Smooth muscle cell of the pulmonary artery (primary cell): ENCODE results near the gene PCDHB3. TPM values are rescaled to one million over a fixed set of nuclear protein-coding genes. Genes with fewer than 3 reads are reported as not detected.

ENCODE experiments used
- total RNA-seq: library from RNA; depleted of rRNA; stranded (reverse); fragments of >200 nt; gene quantifications from 2 replicates; pipeline ENCODE4 v1.2.3, GENCODE V29; 2014

PCDHB3 gene
- total RNA-seq: 0.79 and 1.6 TPM in 2 replicates

GRCh38 chr5:141100243-141100805 lies at the start of gene PCDHB3:
Gene PCDHB3 (plus strand): TSS chr5:141100473. CDS start chr5:141100650, 177 bp downstream.

GRCh38 chr5:141050622-141051520 lies 49.4 kb upstream of the PCDHB3 start, which contains the start of gene PCDHB1:
Gene PCDHB1 (plus strand): TSS chr5:141051374. CDS start chr5:141051471, 97 bp downstream.

DNA sequence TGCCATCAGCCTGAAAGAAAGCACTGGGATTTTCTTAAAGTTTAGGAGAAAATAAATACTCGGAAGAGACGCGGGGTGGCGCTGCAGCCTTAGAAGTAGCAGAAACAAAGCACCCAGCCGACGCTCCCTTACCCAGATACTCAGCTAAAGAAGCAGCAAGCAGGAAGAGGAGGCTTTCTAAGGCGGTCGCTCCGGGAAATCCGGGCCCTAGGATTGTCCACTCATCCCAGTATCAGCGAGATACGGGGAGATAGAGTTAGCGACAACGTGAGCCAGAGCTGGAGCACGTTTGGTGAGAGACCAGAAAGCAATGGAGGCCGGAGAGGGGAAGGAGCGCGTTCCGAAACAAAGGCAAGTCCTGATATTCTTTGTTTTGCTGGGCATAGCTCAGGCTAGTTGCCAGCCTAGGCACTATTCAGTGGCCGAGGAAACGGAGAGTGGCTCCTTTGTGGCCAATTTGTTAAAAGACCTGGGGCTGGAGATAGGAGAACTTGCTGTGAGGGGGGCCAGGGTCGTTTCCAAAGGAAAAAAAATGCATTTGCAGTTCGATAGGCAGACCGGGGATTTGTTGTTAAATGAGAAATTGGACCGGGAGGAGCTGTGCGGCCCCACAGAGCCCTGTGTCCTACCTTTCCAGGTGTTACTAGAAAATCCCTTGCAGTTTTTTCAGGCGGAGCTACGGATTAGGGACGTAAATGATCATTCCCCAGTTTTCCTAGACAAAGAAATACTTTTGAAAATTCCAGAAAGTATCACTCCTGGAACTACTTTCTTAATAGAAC lies 5.6 kb upstream of the PCDHB3 start, which contains the start of gene PCDHB2:
Gene PCDHB2, plus strand, starts transcription at position 135 of the 782 bp plus-strand sequence. Its CDS starts 176 bp downstream, at position 311.

GRCh38 chr5:141121563-141121962 lies 21.3 kb downstream of the PCDHB3 start, which contains the start of gene PCDHB4:
Gene PCDHB4 (plus strand): TSS chr5:141121818. CDS start chr5:141121999, 181 bp downstream.

DNA sequence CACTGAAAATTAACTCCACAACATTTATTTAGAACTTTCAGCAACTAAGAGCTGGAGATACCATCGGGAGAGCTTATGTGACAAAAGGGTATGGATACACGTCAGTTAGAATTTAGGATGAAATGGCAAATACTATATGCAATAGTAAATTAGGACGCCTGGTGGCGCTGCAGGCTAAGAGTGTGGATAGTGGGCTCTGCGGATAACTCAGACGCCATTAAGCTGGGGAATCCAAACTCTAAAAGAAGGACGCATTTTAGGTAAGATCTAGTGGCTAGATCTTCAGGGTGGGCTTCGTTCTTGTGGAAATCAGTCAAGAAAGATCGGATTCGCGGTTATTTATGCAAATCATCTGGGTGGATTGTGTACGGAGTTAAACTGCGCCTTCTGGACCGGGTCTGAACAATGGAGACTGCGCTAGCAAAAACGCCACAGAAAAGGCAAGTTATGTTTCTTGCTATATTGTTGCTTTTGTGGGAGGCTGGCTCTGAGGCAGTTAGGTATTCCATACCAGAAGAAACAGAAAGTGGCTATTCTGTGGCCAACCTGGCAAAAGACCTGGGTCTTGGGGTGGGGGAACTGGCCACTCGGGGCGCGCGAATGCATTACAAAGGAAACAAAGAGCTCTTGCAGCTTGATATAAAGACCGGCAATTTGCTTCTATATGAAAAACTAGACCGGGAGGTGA lies 34.9 kb downstream of the PCDHB3 start, which contains the start of gene PCDHB5:
Gene PCDHB5, plus strand, starts transcription at position 177 of the 688 bp plus-strand sequence. Its CDS starts 229 bp downstream, at position 406.

GRCh38 chr5:141149812-141150211 lies 49.5 kb downstream of the PCDHB3 start, which contains the start of gene PCDHB6:
Gene PCDHB6 (plus strand): TSS chr5:141150057. CDS start chr5:141150258, 201 bp downstream.

Other genes starting within 250 kb of the PCDHB3 start
- gene PCDHA10, start 244.6 kb upstream of the PCDHB3 start, total RNA-seq: 0.26 and 0.50 TPM in 2 replicates
- gene PCDHA11, start 231.5 kb upstream of the PCDHB3 start, total RNA-seq: 0.23 and 0.33 TPM in 2 replicates
- gene PCDHA12, start 225.2 kb upstream of the PCDHB3 start, total RNA-seq: 0.07 and 0.33 TPM in 2 replicates
- gene PCDHA13, start 218.3 kb upstream of the PCDHB3 start, total RNA-seq: 0.10 and 0.20 TPM in 2 replicates
- 0.07 and 0.26 TPM in 2 replicates for gene PCDHAC1, start 174.2 kb upstream of the PCDHB3 start, total RNA-seq
- 0.43 and 1.3 TPM in 2 replicates for gene PCDHAC2, start 134.0 kb upstream of the PCDHB3 start, total RNA-seq
- gene PCDHB1, start 49.1 kb upstream of the PCDHB3 start, total RNA-seq: not detected in 2 replicates
- gene PCDHB2, start 5.9 kb upstream of the PCDHB3 start, total RNA-seq: 3.6 and 4.4 TPM in 2 replicates
- gene PCDHB4, start 21.3 kb downstream of the PCDHB3 start, total RNA-seq: 0.20 and 0.59 TPM in 2 replicates
- gene PCDHB5, start 34.7 kb downstream of the PCDHB3 start, total RNA-seq: 0.36 and 2.2 TPM in 2 replicates
- 0.20 and 0.36 TPM in 2 replicates for gene PCDHB6, start 49.6 kb downstream of the PCDHB3 start, total RNA-seq
- 0.33 and 1.1 TPM in 2 replicates for gene PCDHB7, start 72.2 kb downstream of the PCDHB3 start, total RNA-seq
- gene PCDHB8, start 77.3 kb downstream of the PCDHB3 start, total RNA-seq: 0.26 and 1.3 TPM in 2 replicates
- 0.50 and 0.59 TPM in 2 replicates for gene PCDHB16, start 81.9 kb downstream of the PCDHB3 start, total RNA-seq
- 0.40 and 0.59 TPM in 2 replicates for gene PCDHB9, start 86.7 kb downstream of the PCDHB3 start, total RNA-seq
- 0.79 and 1.4 TPM in 2 replicates for gene PCDHB10, start 91.9 kb downstream of the PCDHB3 start, total RNA-seq
- 0.69 and 0.85 TPM in 2 replicates for gene PCDHB11, start 99.2 kb downstream of the PCDHB3 start, total RNA-seq
- gene PCDHB12, start 108.2 kb downstream of the PCDHB3 start, total RNA-seq: 0.26 and 0.46 TPM in 2 replicates
- gene PCDHB13, start 113.4 kb downstream of the PCDHB3 start, total RNA-seq: 0.59 and 1.8 TPM in 2 replicates
- 1.6 and 2.1 TPM in 2 replicates for gene PCDHB14, start 122.9 kb downstream of the PCDHB3 start, total RNA-seq
- gene PCDHB15, start 144.9 kb downstream of the PCDHB3 start, total RNA-seq: 0.59 and 0.91 TPM in 2 replicates
- 0.13 and 0.26 TPM in 2 replicates for gene SLC25A2, start 203.6 kb downstream of the PCDHB3 start, total RNA-seq
- gene TAF7, start 220.3 kb downstream of the PCDHB3 start, total RNA-seq: 56.6 and 69.0 TPM in 2 replicates
- 1.2 and 1.4 TPM in 2 replicates for gene PCDHGA1, start 230.0 kb downstream of the PCDHB3 start, total RNA-seq
- 2.8 and 4.2 TPM in 2 replicates for gene PCDHGA2, start 238.3 kb downstream of the PCDHB3 start, total RNA-seq
- gene PCDHGA3, start 243.4 kb downstream of the PCDHB3 start, total RNA-seq: 0.79 and 3.0 TPM in 2 replicates
- gene PCDHGB1, start 249.6 kb downstream of the PCDHB3 start, total RNA-seq: 2.2 and 3.8 TPM in 2 replicates